Hippocampal formation (tissue), 2 donors: ENCODE data around the gene SIL1.
"Not testable (repeated sequence)": the region's sequence is repeated elsewhere in the genome, so short reads cannot be mapped to it uniquely, and the experiment has no call there.

Experiments used
- DNase-seq, 2 donors: peaks; one replicate each; lab custom pipeline; 2025; lab: John Stamatoyannopoulos, UW

SIL1 gene

DNA sequence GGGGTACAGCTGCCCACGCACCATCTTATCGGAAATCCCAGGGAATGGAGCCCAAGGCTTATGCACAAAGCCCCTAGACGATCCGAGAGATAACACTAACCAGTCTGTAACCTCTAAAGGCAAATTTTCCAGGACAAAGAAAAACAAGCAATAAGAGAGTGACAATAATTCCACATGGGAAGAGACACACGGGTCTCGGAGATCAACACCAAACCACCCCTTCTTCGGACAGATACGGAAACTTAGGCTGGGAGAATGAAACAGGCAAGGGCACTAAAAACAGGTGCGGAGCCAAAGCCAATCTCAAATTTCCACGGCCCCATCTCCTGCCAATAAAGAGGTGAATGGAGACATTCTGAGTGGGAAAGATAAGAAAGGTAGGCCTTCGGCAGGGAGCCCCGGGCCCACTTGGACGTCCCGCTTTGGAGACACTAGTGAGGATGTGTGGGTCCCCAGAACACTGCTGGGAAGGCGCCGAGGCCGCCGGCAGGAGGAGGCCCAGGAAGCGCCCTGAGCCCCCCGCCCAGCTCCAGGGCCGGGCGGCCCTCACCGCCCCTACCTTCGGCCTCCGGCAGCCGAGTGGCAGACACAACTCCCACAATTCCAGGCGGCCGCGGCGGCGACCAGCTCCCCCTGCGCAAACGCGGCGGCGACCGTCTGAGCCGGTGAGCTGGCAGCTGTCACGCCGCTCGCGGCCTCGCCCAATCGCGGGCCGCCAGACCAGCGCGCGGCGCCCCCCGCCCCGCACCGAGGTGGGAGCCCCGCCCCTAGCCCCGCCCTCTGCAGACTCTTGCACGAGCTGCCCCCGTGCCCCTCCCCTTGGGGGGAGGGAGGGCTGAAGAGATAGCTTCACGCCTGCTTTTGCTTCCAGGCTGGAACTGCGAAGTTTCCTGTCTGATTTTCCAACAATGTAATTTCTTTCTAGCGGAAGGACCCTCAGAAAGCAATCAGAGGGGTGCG is at the start of gene SIL1:
Gene SIL1 (minus strand): TSS at position 659 of the 960 bp plus-strand sequence. CDS start 70,525 bp downstream, outside the sequence.
- peak; percentile 94 to 98 for DNase-seq

DNA sequence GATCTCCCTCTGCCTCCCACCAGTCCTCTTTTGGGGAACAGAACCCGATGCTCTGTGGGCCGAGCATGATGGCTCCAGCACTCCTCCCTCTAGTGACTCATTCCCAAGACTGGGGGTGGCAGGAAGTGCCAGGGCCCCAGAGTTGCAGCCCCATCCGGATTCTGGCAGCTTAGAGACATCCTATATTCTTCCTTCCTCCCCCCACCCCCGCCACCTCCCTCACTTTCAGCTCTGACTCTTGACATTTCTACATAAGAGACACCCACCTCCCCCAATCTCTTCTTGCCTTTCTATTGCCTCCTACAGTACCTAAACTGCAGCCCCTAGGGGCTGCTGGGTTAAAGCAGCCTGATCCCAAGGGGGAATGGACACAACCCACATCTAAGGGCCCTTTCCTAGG is 48.2 kb upstream of the SIL1 start:
- DNase-seq, result no peak

GRCh38 chr5:139245637-139246339 is 47.6 kb upstream of the SIL1 start:
- DNase-seq, result no peak

GRCh38 chr5:139243425-139243970 is 45.3 kb upstream of the SIL1 start:
- DNase-seq, result no peak

DNA sequence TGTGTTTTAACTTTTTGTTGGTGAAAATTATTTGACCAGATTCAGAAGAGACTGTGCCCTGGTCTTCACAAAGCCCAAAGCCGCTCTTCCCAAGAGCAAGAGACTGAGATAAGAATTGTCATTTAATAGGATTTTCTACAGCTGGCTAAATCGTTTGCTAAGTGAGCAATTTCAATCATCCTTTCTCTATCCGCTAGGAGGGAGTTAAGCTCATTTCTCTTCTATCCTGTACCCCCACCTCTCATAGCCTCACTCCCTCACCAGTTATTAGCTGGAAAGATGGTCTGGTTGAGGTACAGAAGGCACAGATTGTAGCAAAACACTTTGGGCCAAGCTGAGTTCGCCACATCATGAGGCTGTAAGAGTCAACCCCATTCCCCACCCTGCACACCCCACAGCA is 43.0 kb upstream of the SIL1 start:
- DNase-seq, result no peak

GRCh38 chr5:139236479-139236878 is 38.3 kb upstream of the SIL1 start:
- no peak for DNase-seq

DNA sequence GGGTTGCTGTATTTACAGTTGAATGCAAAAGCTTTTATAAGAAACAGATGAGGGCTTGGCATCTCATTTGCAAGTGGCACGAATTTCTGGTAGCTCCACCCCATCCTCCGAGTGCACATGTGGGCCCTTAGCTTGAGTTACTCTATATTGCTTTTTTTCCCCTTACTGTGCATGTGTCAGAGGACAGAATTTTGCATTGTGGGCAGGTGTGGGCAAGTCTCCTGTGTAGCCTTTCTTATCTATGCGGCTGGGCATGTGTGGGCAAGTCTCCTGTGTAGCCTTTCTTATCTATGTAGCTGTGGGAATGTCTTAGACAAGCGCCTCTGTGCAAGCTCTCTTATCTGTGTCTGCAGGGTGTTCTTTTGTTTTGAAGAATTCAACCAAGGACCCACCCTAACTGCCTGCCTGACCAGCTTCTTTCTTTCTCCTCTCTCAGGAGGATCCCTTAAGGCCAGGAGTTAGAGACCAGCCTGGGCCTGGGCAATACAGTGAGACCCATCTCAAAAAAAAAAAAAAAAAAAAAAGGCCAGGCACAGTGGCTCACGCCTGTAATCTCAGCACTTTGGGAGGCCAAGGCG is 34.1 kb upstream of the SIL1 start:
- no peak for DNase-seq

DNA sequence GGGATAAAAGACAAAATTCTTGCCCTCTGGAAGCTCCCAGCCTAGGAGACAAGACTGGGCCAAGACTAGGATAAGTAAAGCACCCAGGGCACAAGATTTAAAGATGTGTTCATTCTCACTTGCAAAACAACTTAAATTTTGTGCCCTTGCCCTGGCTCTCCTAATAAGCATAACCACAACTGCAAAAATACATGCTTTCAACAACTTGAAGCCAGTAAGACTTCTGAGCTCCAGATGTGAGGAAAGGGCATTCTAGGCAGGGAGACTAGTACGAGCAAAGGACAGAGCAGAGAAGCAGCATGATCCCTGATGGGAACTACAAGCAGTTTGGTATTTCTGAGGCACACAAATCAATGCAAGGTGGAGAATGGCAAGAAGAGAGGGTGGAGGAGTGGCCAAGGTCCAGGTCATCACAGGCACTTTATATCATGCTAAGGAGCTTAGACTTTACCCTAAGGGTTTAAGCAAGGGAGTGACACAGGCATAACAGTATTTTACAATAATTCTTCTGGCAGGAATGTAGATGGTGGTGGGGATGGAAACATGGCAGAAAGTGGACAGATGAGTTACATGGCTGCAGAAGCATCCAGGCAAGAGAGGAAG is 30.1 kb upstream of the SIL1 start:
- no peak for DNase-seq

DNA sequence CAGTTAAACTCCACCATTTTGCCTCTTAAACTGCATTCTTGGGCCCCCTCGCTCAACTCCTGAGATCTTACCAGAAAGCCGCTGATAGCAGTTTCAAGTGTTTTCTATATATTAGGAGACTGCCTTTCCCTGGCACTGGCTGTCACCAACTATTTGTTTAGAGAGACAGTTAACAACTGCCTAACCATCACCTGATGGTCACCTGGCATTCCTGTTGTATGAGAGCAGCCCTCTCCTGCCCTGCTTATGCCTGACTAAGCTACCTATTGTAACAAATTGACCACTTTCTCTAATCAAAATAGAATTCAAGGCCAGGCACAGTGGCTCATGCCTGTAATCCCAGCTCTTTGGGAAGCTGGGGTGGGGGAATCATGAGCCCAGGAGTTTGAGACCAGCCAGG is 28.0 kb upstream of the SIL1 start:
- DNase-seq, result no peak

DNA sequence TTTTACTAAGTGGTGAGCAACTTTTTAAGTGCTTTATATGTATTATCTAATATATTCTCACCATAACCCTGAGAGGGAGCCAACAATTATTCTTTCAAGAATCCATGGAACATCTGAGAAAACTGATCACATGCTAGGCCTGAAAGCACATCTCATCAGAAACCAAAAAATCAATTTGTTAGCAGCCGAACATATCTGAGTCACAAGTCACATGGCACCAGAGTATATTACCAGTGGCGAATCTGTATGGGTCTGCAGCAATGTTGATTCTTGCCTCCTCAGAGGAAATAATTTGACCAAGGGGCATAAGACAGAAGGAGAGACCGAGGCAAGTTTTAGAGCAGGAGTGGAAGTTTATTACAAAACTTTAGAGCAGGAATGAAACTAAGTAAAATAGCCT is 25.3 kb upstream of the SIL1 start:
- no peak for DNase-seq

DNA sequence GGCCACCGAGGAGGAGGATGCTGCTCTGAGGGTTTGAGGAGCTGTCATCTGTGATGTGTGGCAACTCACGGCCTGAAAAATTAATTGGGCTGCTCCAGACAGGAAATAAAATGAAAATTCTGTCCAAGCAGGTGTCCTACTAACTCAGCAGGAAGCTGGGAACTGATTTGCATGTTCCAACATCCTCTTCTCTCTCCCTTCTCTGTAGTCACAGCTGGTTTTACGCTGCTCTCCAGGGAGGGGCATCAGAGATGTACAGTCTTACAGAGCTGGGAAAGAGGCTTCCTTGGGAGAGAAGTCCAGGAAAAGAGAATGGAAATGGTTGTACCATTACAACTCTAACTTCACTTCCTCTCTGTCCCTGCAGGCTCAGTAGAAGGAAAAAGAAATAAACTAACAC is 24.2 kb upstream of the SIL1 start:
- DNase-seq, result no peak

- DNase-seq, result not testable (repeated sequence)
Observed at GRCh38 chr5:139218038-139218437, 19.9 kb upstream of the SIL1 start.

DNA sequence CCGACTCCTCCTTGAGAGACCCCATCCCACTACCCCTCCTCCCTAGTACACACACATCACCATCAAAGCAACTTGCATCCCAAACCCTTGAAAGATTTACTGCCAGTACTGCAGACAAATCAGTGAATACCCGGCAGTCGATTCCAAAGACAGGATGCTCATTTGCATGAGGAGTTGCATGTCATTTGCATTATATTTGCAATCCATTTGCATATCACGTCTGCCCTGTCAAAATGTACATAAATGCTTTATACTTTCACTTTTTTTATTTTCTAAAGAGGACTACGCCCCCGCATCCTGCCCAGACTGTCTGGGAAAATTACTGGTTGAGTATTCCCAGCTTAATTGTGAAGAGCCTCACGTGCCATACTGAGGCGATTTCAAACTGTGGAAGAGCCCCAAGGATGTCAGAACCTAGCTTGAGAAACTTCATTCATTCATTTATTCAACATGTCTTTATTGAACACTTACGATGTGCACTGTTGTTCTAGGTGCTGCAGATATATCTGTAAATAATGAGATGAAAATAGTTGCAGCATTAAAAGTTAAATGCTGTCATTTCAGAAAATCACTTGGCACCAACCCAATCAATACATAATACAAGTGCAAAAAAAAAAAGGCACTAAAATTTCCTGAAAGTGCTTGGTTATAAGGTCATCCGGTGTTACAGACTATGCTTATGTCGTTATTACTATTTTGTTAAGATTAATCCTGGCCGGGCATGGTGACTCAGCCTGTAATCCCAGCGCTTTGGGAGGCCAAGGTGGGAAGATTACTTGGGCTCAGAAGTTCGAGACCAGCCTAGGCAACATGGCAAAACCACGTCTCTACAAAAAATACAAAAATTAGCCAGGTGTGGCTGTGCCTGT is 17.2 kb upstream of the SIL1 start:
- DNase-seq, result no peak

DNA sequence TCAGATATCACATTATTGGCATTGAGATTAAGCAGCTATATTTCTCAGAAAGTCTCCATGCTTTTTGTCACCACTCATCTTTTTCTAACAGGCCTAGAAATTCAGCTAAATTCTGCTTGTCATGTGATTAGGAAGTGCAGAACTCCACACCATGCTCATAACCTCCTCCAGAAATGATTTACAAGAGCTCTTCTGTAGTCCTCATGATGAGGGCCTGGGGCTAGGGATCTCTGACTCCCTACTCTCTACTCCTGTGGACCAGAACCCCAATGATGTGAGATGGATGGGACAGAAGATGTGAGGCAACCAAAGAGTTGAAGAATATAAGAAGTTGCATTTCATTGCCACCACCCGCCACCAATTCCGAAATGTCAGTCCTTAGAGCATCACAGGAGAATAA is 16.5 kb upstream of the SIL1 start:
- no peak for DNase-seq

GRCh38 chr5:139212906-139213305 is 14.7 kb upstream of the SIL1 start:
- no peak for DNase-seq

- no peak for DNase-seq
Observed at GRCh38 chr5:139212486-139212885, 14.3 kb upstream of the SIL1 start.

DNA sequence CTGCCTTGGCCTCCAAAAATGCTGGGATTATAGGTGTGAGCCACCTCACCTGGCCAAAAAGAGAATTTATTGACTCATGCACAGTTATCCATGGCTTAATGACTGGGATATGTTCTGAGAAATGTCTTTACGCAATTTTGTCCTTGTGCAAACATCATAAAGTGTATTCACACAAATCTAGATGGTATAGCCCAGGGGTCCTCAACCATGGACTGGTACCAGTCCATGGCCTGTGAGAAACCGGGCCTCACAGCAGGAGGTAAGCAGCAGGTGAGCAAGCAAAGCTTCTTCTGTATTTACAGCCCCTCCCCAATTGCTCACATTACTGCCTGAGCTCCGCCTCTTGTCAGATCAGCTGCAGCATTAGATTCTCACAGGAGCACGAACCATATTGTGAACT is 12.4 kb upstream of the SIL1 start:
- DNase-seq, result no peak

GRCh38 chr5:139207297-139208000 is 9.3 kb upstream of the SIL1 start:
- DNase-seq, result no peak

- DNase-seq, result no peak
Observed at GRCh38 chr5:139205586-139205985, 7.4 kb upstream of the SIL1 start.

DNA sequence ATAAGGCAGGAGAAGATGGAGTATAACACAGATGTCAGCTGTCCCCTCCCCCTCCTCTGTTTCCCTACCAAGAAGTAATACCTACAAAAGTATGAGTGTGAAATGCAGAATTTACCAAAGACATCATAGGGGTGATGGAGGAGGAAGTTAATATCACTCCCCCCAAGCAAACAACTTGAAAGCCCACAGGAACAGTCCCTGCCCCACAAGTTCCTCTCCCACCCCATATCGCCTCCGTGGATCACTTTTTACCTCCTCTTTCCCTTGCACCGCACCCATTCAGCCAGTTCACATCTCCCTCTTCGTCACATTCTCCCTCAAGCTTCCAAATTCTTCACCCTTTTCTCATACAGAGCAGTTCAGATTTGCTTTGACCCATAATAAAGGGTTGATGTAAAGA is 7.0 kb upstream of the SIL1 start:
- DNase-seq, result no peak
